HEK293T (cell line): ENCODE data around the gene TRIM63.

Experiments
- CTCF ChIA-PET: fragments of 350-600 bp; formaldehyde crosslinking; extraction: SDS; loops from one replicate; lab custom pipeline; 2021; ENCODE audit warnings: antibody characterized with exemption, inconsistent platforms; lab: Yijun Ruan, JAX
- POLR2A ChIA-PET: fragments of 350-600 bp; formaldehyde crosslinking; extraction: SDS; loops from one replicate; lab custom pipeline; 2020; ENCODE audit warnings: antibody characterized with exemption, inconsistent platforms; lab: Yijun Ruan, JAX
- DNase-seq: peaks from one replicate; pipeline ENCODE4 v3.0.0; 2012; ENCODE audit warnings: mixed read lengths; ENCODE audit errors: extremely low spot score
- ARNT ChIP-seq: fragments of 450-650 bp; IDR thresholded peaks from 2 replicates; pipeline ENCODE4 v1.6.1; 2017; ENCODE audit warnings: mild to moderate bottlenecking
- BHLHE40 ChIP-seq: fragments of 450-650 bp; IDR thresholded peaks from 2 replicates; pipeline ENCODE4 v1.6.1; 2016; ENCODE audit warnings: mild to moderate bottlenecking, moderate library complexity, borderline replicate concordance
- CTBP1 ChIP-seq: fragments of 450-650 bp; IDR thresholded peaks from 2 replicates; pipeline ENCODE4 v1.6.1; 2016; ENCODE audit warnings: borderline replicate concordance
- ELF4 ChIP-seq: fragments of 450-650 bp; IDR thresholded peaks from 2 replicates; pipeline ENCODE4 v1.6.1; 2017; ENCODE audit warnings: antibody characterized with exemption
- FOXA1 ChIP-seq: fragments of 450-650 bp; IDR thresholded peaks from 2 replicates; pipeline ENCODE4 v1.6.1; 2016; ENCODE audit warnings: mild to moderate bottlenecking
- FOXK2 ChIP-seq: fragments of 450-650 bp; IDR thresholded peaks from 2 replicates; pipeline ENCODE4 v1.6.1; 2016; ENCODE audit warnings: mild to moderate bottlenecking
- FOXM1 ChIP-seq: fragments of 450-650 bp; IDR thresholded peaks from 2 replicates; pipeline ENCODE4 v1.6.1; 2017; ENCODE audit warnings: mild to moderate bottlenecking, borderline replicate concordance
- HDGF ChIP-seq: fragments of 450-650 bp; IDR thresholded peaks from 2 replicates; pipeline ENCODE4 v1.6.1; 2017; ENCODE audit warnings: antibody characterized with exemption, borderline replicate concordance
- L3MBTL2 ChIP-seq: fragments of 450-650 bp; conservative IDR thresholded peaks from 2 replicates; pipeline ENCODE4 v1.6.1; 2016; ENCODE audit warnings: mild to moderate bottlenecking
- LEF1 ChIP-seq: fragments of 450-650 bp; IDR thresholded peaks from 2 replicates; pipeline ENCODE4 v1.6.1; 2017; ENCODE audit warnings: mild to moderate bottlenecking, borderline replicate concordance
- NFRKB ChIP-seq: fragments of 450-650 bp; IDR thresholded peaks from 2 replicates; pipeline ENCODE4 v1.6.1; 2016; ENCODE audit warnings: mild to moderate bottlenecking, moderate library complexity
- SP1 ChIP-seq: fragments of 450-650 bp; IDR thresholded peaks from 2 replicates; pipeline ENCODE4 v1.6.1; 2017
- SUZ12 ChIP-seq: fragments of 450-650 bp; IDR thresholded peaks from 2 replicates; pipeline ENCODE4 v1.6.1; 2016; ENCODE audit warnings: mild to moderate bottlenecking
- TARDBP ChIP-seq: fragments of 450-650 bp; IDR thresholded peaks from 2 replicates; pipeline ENCODE4 v1.6.1; 2016
- ZNF384 ChIP-seq: fragments of 450-650 bp; IDR thresholded peaks from 2 replicates; pipeline ENCODE4 v1.6.1; 2016
- TF ChIP-seq, protein P1 (sequence below): fragments of 450-650 bp; IDR thresholded peaks from 2 replicates; pipeline ENCODE4 v1.6.1; 2016

Gene TRIM63

DNA sequence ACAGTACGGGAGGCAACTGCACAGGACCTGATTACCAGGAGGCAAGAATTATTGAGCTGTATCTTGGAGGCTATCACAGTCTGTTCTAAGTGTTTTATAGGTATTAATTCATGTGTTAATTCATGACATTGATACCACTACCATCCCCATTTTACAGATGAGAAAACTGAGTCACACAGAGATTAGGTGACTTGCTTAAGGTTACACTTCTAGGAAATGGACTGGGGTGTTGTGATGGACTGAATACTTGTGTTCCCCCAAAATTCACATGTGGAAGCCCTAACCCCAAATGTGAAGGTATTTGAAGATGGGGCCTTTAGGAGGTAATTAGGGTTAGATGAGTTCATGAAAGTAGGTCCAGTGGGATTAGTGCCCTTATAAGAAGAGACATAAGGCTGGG lies 10.1 kb upstream of the TRIM63 start:
- no peak for DNase-seq
- TF ChIP-seq ARNT: no peak
- no peak for TF ChIP-seq NFRKB
- TF ChIP-seq ELF4: no peak
- TF ChIP-seq, protein P1, sequence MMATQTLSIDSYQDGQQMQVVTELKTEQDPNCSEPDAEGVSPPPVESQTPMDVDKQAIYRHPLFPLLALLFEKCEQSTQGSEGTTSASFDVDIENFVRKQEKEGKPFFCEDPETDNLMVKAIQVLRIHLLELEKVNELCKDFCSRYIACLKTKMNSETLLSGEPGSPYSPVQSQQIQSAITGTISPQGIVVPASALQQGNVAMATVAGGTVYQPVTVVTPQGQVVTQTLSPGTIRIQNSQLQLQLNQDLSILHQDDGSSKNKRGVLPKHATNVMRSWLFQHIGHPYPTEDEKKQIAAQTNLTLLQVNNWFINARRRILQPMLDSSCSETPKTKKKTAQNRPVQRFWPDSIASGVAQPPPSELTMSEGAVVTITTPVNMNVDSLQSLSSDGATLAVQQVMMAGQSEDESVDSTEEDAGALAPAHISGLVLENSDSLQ: no peak
- TF ChIP-seq TARDBP: no peak
- TF ChIP-seq FOXA1: no peak
- ChIA-PET CTCF (no interaction called here), POLR2A (no interaction called here)

DNA sequence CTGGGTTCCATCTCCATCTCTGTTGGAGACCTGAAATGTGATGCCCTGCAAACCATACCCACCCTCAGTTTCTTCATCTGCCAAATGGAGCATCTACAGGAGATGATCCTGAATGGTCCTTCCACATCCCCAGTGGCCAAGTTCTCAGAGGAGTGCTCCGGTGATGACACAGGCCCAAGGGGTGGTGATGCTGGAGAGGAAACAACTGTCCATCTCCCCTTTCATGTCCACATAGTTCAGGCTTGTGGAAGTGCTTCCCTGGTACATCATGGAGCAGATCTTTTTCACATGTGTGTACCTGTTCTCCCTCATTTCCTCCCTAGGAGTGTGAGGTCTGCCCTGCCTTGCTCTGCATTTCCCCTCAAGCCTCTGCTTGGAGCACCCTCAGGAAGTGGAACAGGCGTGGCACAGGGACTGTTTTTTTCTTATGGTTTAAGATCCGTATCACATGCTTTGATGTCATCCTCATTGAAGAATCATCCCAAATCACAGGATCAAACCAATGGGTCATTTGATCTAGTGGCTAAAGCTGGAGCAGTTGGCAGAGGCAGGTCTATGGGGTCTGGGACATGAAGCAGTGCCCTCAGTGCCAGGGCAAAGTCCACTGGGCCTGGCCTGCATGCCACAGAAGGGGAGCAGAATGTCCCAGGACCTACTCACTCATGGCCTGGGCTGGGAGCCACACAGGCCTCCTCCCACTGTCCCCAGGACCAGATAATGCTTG lies 8.2 kb upstream of the TRIM63 start:
- POLR2A ChIA-PET: no interaction called here
- no peak for DNase-seq
- TF ChIP-seq LEF1: no peak
- CTCF ChIA-PET: no interaction called here

DNA sequence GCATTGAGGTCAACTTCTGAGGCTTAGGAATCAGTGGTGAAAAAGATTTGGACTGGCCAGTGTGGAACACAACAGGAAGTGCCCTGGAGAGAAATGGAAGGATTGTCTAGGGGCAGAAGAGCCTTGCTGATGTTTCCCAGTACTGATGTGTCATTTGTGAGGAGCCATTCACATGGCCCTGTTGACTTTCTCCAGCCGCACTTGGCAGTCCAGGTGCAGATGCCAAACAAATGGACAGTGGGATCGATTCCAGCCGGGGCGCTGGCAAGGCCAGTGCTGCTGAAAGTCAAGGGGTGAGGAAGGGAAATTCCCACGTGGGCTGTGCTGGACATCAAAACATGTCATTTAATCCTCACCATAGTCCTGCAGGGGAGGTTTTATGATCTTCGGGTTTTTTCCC lies 4.9 kb upstream of the TRIM63 start:
- ChIA-PET POLR2A (no interaction called here), CTCF (no interaction called here)

DNA sequence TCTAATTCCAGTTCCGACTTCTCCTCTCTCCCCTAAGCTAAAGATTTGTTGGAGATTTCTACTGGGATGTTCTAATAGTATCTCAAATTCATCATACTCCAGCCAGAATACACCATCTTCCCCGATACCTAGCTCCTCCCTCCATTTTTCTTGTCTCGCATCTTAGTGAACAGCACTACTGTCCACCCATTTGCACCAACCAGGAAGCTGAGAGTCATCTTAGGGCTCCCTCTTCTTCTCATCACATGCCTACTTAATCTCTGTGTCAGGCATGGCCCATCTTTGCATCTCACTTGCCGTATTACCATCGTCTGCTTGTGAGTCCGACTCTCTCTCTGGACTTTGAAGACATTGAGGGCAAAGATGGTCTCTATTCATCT lies 3.5 kb upstream of the TRIM63 start:
- TF ChIP-seq TARDBP: no peak
- TF ChIP-seq BHLHE40: no peak
- TF ChIP-seq ZNF384: no peak
- TF ChIP-seq, protein P1: no peak
- no peak for TF ChIP-seq SP1
- no peak for TF ChIP-seq HDGF
- TF ChIP-seq FOXK2: no peak
- no peak for TF ChIP-seq ELF4
- TF ChIP-seq ARNT: no peak
- no peak for TF ChIP-seq CTBP1
- no peak for TF ChIP-seq LEF1
- TF ChIP-seq FOXA1: no peak
- TF ChIP-seq NFRKB: no peak
- ChIA-PET CTCF (no interaction called here), POLR2A (no interaction called here)
- no peak for DNase-seq

More for the DNA sequence above, 4.9 kb upstream of the TRIM63 start:
- no peak for DNase-seq
- no peak for TF ChIP-seq L3MBTL2
- TF ChIP-seq CTBP1: no peak
- TF ChIP-seq SP1: no peak
- TF ChIP-seq ARNT: no peak
- no peak for TF ChIP-seq BHLHE40
- no peak for TF ChIP-seq FOXA1
- no peak for TF ChIP-seq TARDBP
- TF ChIP-seq ZNF384: no peak
- TF ChIP-seq LEF1: no peak
- no peak for TF ChIP-seq ELF4
- TF ChIP-seq, protein P1: no peak
- no peak for TF ChIP-seq FOXM1
- no peak for TF ChIP-seq NFRKB
- no peak for TF ChIP-seq FOXK2
- TF ChIP-seq SUZ12: no peak
- no peak for TF ChIP-seq HDGF

DNA sequence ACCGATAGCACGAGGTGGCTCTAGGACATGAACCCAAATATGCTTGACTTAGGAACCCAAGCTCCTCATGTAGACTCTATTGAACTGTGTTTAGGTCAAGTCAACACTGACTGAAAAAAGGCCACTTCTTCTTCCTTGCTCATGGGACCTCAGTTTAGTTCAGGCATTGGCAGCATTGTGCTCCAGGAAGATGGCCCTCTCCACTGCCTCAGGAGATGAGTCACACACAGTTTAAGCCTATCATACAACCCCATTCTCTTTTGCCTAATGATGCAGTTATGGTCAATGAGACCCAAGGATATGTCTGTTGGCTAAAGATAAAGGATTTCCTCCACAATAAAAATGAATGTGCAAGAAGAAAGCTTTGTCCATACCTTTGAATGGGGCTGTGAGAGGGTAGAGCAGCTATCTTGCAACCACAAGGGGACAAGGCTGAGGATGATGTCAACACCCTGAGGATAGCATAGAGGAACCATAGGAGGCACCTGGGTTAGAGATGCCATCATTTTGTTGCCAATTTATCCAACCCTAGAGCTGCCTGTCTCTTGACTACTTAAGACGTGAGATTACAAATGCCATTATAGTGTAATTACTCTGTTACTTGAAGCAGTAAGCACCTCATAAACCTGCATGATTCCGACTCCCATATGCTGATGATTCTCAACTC lies 3.0 kb upstream of the TRIM63 start:
- DNase-seq: no peak
- TF ChIP-seq ARNT: no peak
- no peak for TF ChIP-seq FOXA1
- TF ChIP-seq HDGF: no peak
- TF ChIP-seq CTBP1: no peak
- TF ChIP-seq, protein P1: no peak
- TF ChIP-seq LEF1: no peak
- TF ChIP-seq BHLHE40: no peak
- no peak for TF ChIP-seq TARDBP
- TF ChIP-seq ELF4: no peak
- POLR2A ChIA-PET: no interaction called here
- CTCF ChIA-PET: no interaction called here

DNA sequence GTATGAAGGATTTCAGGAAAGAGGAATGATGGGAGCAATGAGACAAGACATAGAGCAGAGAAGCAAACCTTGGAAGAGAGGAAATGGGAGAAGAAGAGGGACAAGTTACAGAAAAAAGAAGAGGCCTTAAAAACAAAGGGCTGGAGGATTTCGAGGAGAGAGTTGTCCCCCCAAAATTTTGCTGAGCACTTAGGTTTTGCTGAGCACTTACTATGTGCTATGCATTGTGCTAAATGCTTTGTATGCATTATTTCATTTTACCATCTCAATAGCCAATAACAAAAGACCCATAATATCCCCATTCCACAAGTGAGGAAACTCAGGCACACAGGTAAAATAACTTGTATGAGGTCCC lies 2.5 kb upstream of the TRIM63 start:
- TF ChIP-seq ARNT (no peak), CTBP1 (no peak), ELF4 (no peak), L3MBTL2 (no peak), TARDBP (no peak), FOXA1 (no peak), SUZ12 (no peak), SP1 (no peak), FOXM1 (no peak)
- ChIA-PET CTCF (no interaction called here), POLR2A (no interaction called here)
- no peak for DNase-seq
